Neural progenitor cell (in vitro differentiated cells): ENCODE data around the gene ARHGEF11. TPM values are rescaled to one million over a fixed set of nuclear protein-coding genes. Genes with fewer than 3 reads are reported as not detected.

ENCODE experiments used
- DNase-seq: peaks from one replicate; pipeline ENCODE4 v3.0.0-alpha.2; 2016; ENCODE audit warnings: low spot score
- H2AFZ ChIP-seq: fragments of 200-600 bp; sonication (generic); replicated peaks from 2 replicates; pipeline ENCODE4 v1.6.1; 2016; ENCODE audit warnings: antibody characterized with exemption
- H3F3A ChIP-seq: fragments of 200-600 bp; sonication (generic); 2 replicates; pipeline ENCODE4 v1.6.1; 2016; ENCODE audit warnings: antibody characterized with exemption, low read depth
- H3K27ac ChIP-seq: fragments of 200-600 bp; sonication (generic); 2 replicates; pipeline ENCODE4 v1.5.1; 2016; ENCODE audit warnings: mild to moderate bottlenecking
- H3K27me3 ChIP-seq: fragments of 200-600 bp; sonication (generic); 2 replicates; pipeline ENCODE4 v1.6.1; 2016; ENCODE audit warnings: mild to moderate bottlenecking, moderate library complexity
- H3K36me3 ChIP-seq: fragments of 200-600 bp; sonication (generic); 2 replicates; pipeline ENCODE4 v1.5.1; 2016
- H3K4me1 ChIP-seq: fragments of 200-600 bp; sonication (generic); 2 replicates; pipeline ENCODE4 v1.6.1; 2016; ENCODE audit warnings: mixed run types
- H3K4me2 ChIP-seq: fragments of 200-600 bp; sonication (generic); 2 replicates; pipeline ENCODE4 v1.6.1; 2016
- H3K4me3 ChIP-seq: fragments of 200-600 bp; sonication (generic); 2 replicates; pipeline ENCODE4 v1.5.1; 2016
- H3K79me2 ChIP-seq: fragments of 200-600 bp; sonication (generic); 2 replicates; pipeline ENCODE4 v1.6.1; 2016; ENCODE audit warnings: low read depth
- H3K9ac ChIP-seq: fragments of 200-600 bp; sonication (generic); 2 replicates; pipeline ENCODE4 v1.6.1; 2016
- H3K9me3 ChIP-seq: fragments of 200-600 bp; sonication (generic); 2 replicates; pipeline ENCODE4 v1.5.1; 2016; ENCODE audit warnings: low read depth
- H4K20me1 ChIP-seq: fragments of 200-600 bp; sonication (generic); 2 replicates; pipeline ENCODE4 v1.6.1; 2016; ENCODE audit warnings: low read depth
- H3K27ac Mint-ChIP-seq: 3 replicates; pipeline ENCODE4 v1.8.0; 2021; ENCODE audit warnings: mixed read lengths
- H3K27me3 Mint-ChIP-seq: 2 replicates; pipeline ENCODE4 v1.8.0; 2022; ENCODE audit warnings: low read depth, mild to moderate bottlenecking, inconsistent platforms, moderate library complexity, mixed read lengths; ENCODE audit not compliant: insufficient read depth
- H3K36me3 Mint-ChIP-seq: 3 replicates; pipeline ENCODE4 v1.8.0; 2021; ENCODE audit warnings: mixed read lengths
- H3K4me1 Mint-ChIP-seq: 3 replicates; pipeline ENCODE4 v1.8.0; 2021; ENCODE audit warnings: mixed read lengths
- H3K4me3 Mint-ChIP-seq: 3 replicates; pipeline ENCODE4 v1.8.0; 2021; ENCODE audit warnings: mild to moderate bottlenecking, moderate library complexity, mixed read lengths
- H3K9me3 Mint-ChIP-seq: 3 replicates; pipeline ENCODE4 v1.8.0; 2020; ENCODE audit warnings: mixed read lengths
- EZH2 ChIP-seq: fragments of 200-600 bp; sonication (generic); IDR thresholded peaks from 2 replicates; pipeline ENCODE4 v1.6.1; 2017; ENCODE audit warnings: antibody characterized with exemption, mild to moderate bottlenecking, moderate library complexity
- EZH2phosphoT487 ChIP-seq: fragments of 200-600 bp; sonication (generic); IDR thresholded peaks from 2 replicates; pipeline ENCODE4 v1.6.1; 2017; ENCODE audit warnings: antibody characterized with exemption
- microRNA counts: library from miRNA; unstranded; fragments of <30 nt; microRNA quantifications from one replicate; lab custom pipeline; 2016
- microRNA-seq: library from miRNA; unstranded; fragments of <30 nt; microRNA quantifications from one replicate; pipeline ENCODE4, GENCODE V29; 2016
- small RNA-seq: library from RNA; depleted of rRNA; stranded (forward); fragments of <200 nt; gene quantifications from one replicate; pipeline ENCODE3, GENCODE V24; 2015
- total RNA-seq: library from RNA; depleted of rRNA; stranded (reverse); fragments of >200 nt; gene quantifications from 2 replicates; pipeline ENCODE4 v1.2.3, GENCODE V29; 2015; ENCODE audit warnings: low replicate concordance
- TF ChIP-seq, protein P1 (sequence below): fragments of 200-600 bp; sonication (generic); IDR thresholded peaks from 2 replicates; pipeline ENCODE4 v1.5.1; 2017; ENCODE audit warnings: antibody characterized with exemption, mild to moderate bottlenecking

ARHGEF11 gene
- total RNA-seq, 1 donor from 2014 or later = 31.9 TPM

DNA sequence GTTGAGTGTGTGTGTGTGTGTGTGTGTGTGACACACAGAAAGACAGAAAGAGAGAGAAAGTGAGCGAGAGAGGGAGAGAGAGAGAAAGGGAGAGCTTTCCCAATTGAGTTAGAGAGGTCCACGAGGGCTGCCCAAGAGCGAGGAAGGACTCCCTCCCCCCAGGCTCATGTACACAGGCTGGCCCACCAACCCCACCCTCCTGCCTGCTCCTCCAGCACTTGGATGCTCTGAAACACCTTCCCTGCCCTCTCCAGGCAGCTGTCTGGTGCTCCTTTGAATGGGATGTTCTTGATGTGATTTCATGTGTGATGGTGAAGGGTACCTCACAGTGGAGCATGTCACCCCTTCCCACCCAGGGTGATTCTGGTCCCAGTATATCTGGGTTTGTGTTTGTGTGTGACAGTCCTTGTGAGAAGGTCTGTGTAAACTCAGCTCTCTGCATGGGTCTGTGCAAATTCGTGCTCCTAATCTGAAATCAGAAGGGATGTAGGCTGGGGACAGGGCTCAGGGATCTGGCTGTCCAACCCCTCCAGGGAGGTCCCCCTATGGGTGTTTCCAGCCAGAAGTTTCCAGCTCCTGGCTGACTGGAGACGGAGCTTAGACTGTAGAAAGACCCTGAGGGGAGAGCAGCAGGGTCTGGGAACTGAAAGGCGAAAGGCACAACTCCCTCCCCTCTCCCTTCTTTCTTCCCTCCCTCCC is 158.8 kb downstream of the ARHGEF11 start:
- Histone ChIP-seq H4K20me1 (no peaks in the 10 kb centered on the region), H3K36me3 (no peaks in the 10 kb centered on the region), H3F3A (peaks cover 6% of the 10 kb centered on the region), H3K27me3 (peaks cover 35% of the 10 kb centered on the region), H3K9me3 (no peaks in the 10 kb centered on the region), H3K4me1 (peaks cover 30% of the 10 kb centered on the region), H2AFZ (no peak overlapping the region), H3K4me3 (no peak overlapping the region), H3K27ac (no peak overlapping the region), H3K79me2 (no peaks in the 10 kb centered on the region), H3K4me2 (peak overlapping the region; percentile 21), H3K9ac (no peak overlapping the region)
- H3K4me3 Mint-ChIP-seq = peak overlapping the region; percentile 59
- peak overlapping the region; percentile 91 for H3K27ac Mint-ChIP-seq
- DNase-seq = no peak
- no peaks in the 10 kb centered on the region for H3K9me3 Mint-ChIP-seq
- TF ChIP-seq EZH2phosphoT487 = no peak
- TF ChIP-seq, protein P1, sequence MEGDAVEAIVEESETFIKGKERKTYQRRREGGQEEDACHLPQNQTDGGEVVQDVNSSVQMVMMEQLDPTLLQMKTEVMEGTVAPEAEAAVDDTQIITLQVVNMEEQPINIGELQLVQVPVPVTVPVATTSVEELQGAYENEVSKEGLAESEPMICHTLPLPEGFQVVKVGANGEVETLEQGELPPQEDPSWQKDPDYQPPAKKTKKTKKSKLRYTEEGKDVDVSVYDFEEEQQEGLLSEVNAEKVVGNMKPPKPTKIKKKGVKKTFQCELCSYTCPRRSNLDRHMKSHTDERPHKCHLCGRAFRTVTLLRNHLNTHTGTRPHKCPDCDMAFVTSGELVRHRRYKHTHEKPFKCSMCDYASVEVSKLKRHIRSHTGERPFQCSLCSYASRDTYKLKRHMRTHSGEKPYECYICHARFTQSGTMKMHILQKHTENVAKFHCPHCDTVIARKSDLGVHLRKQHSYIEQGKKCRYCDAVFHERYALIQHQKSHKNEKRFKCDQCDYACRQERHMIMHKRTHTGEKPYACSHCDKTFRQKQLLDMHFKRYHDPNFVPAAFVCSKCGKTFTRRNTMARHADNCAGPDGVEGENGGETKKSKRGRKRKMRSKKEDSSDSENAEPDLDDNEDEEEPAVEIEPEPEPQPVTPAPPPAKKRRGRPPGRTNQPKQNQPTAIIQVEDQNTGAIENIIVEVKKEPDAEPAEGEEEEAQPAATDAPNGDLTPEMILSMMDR = no peak
- TF ChIP-seq EZH2 = no peak
- H3K4me1 Mint-ChIP-seq = peaks cover 46% of the 10 kb centered on the region
- peaks cover 26% of the 10 kb centered on the region for H3K27me3 Mint-ChIP-seq
- H3K36me3 Mint-ChIP-seq = no peaks in the 10 kb centered on the region

DNA sequence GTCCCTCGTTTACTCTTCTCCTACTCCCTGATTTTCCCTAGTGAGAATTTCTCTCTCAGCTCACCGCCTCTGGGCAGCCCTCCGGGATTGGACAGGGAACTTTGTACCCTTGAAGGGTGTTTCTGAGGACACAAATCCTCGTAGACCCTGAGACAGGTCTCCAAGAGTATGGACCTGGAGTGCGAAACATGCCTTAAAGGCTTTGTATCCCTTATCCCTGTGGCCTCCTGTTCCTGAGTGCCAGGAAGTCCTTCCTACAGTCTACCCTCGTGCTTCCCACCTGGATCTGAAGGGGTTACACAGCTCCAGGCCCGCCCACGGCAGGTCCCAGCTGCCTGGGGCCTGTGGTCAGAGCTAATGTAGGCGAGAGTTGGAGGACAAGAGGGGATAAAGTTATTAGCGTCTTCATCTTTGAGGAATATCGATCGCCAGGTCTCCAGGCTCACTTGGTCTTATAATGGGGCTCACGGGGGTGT is 159.6 kb downstream of the ARHGEF11 start:
- Histone ChIP-seq H4K20me1 (no peaks in the 10 kb centered on the region), H3K36me3 (no peaks in the 10 kb centered on the region), H2AFZ (no peak overlapping the region), H3K4me1 (peaks cover 30% of the 10 kb centered on the region), H3K27me3 (peaks cover 27% of the 10 kb centered on the region), H3K9me3 (no peaks in the 10 kb centered on the region), H3F3A (peaks cover 6% of the 10 kb centered on the region), H3K27ac (no peak overlapping the region), H3K9ac (no peak overlapping the region), H3K4me3 (no peak overlapping the region), H3K4me2 (no peak overlapping the region), H3K79me2 (no peaks in the 10 kb centered on the region)
- TF ChIP-seq EZH2 (no peak), EZH2phosphoT487 (no peak)
- TF ChIP-seq, protein P1 = no peak
- Mint-ChIP-seq H3K4me3 (peak overlapping the region; percentile 59), H3K27ac (peak overlapping the region; percentile 74), H3K9me3 (no peaks in the 10 kb centered on the region), H3K4me1 (peaks cover 47% of the 10 kb centered on the region), H3K27me3 (peaks cover 22% of the 10 kb centered on the region), H3K36me3 (no peaks in the 10 kb centered on the region)
- no peak for DNase-seq

DNA sequence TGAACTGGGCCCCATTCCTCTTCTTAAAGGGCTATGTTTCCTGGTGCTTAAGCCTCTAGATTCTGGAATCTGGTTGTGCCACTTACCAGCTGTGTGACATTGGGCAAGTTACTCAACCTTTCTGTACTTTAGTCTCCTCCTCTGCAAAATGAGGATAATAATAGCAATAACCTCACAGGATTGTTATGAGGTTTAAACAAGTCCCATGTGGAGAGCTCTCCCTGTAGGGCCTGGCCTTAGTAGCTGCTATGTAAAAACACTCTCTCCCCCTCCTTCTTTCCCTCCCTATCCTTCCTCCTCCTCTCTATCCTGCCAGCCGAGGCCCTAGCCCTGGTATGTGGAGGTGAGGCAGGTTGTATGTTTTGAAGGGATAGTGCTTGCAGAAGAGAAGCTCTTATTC is 160.2 kb downstream of the ARHGEF11 start:
- Histone ChIP-seq H3K4me2 (peak overlapping the region; percentile 37), H3K27me3 (peaks cover 24% of the 10 kb centered on the region), H3K9me3 (no peaks in the 10 kb centered on the region), H3K4me1 (peaks cover 30% of the 10 kb centered on the region), H3K79me2 (no peaks in the 10 kb centered on the region), H4K20me1 (no peaks in the 10 kb centered on the region), H3K27ac (no peak overlapping the region), H3K4me3 (no peak overlapping the region), H2AFZ (no peak overlapping the region), H3K9ac (no peak overlapping the region), H3F3A (peaks cover 6% of the 10 kb centered on the region), H3K36me3 (no peaks in the 10 kb centered on the region)
- H3K4me1 Mint-ChIP-seq = peaks cover 49% of the 10 kb centered on the region
- peaks cover 27% of the 10 kb centered on the region for H3K27me3 Mint-ChIP-seq
- DNase-seq = no peak
- TF ChIP-seq EZH2phosphoT487 (no peak), EZH2 (no peak)
- TF ChIP-seq, protein P1 = no peak
- no peaks in the 10 kb centered on the region for H3K36me3 Mint-ChIP-seq
- H3K4me3 Mint-ChIP-seq = no peak overlapping the region
- H3K9me3 Mint-ChIP-seq = no peaks in the 10 kb centered on the region
- no peak overlapping the region for H3K27ac Mint-ChIP-seq

MicroRNA genes within 50 kb of the gene (microRNA counts, 767-probe panel; counts per million panel counts)
- 460 counts per million, percentile 90 among the panel's probes with 10 or more counts for microRNA hsa-miR-765 (lab: Ali Mortazavi, UCI)

Small RNA genes lying within 50 kb of the gene (microRNA-seq; reads per million reads assigned to microRNA genes)
- gene MIR765 = not detected

Small RNA genes lying within 50 kb of the gene (small RNA-seq; reads per million reads assigned to genes)
- gene MIR765 (not detected), gene RN7SL612P (not detected)

Other genes starting within 250 kb of the ARHGEF11 start
- gene SH2D2A, start 228.9 kb downstream of the ARHGEF11 start, total RNA-seq = 1.2 TPM in 1 of 2 replicates, not detected in the other
- not detected in 2 replicates for gene INSRR, start 186.6 kb downstream of the ARHGEF11 start, total RNA-seq
- gene NTRK1, start 184.9 kb downstream of the ARHGEF11 start, total RNA-seq = 0.15 TPM in 1 of 2 replicates, not detected in the other
- 0.06 TPM in 1 of 2 replicates, not detected in the other for gene PEAR1, start 152.0 kb downstream of the ARHGEF11 start, total RNA-seq
- gene LRRC71, start 125.1 kb downstream of the ARHGEF11 start, total RNA-seq = not detected in 2 replicates
- gene ETV3L, start 54.1 kb upstream of the ARHGEF11 start, total RNA-seq = 0.25 TPM in 1 of 2 replicates, not detected in the other
- 13.7 and 19.5 TPM in 2 replicates for gene ETV3, start 92.7 kb upstream of the ARHGEF11 start, total RNA-seq